Osteoblast (primary cell): ENCODE measurements around the gene BDNF. TPM values are rescaled to one million over a fixed set of nuclear protein-coding genes. Genes with fewer than 3 reads are reported as not detected.

Source experiments
- DNase-seq: peaks from one replicate; pipeline ENCODE4 v3.0.0; 2011; ENCODE audit warnings: low spot score, mixed read lengths; ENCODE audit not compliant: insufficient read length; ENCODE audit errors: missing footprints
- H2AFZ ChIP-seq: 2 replicates; pipeline ENCODE4 v1.6.0; 2011; ENCODE audit warnings: mild to moderate bottlenecking, low read length
- H3K27ac ChIP-seq: 2 replicates; pipeline ENCODE4 v1.5.1; 2011; ENCODE audit warnings: mild to moderate bottlenecking, low read depth, low read length, moderate library complexity
- H3K27me3 ChIP-seq: 2 replicates; pipeline ENCODE4 v1.6.0; 2012; ENCODE audit warnings: mild to moderate bottlenecking, control low read depth, inconsistent platforms, low read length, moderate library complexity; ENCODE audit not compliant: insufficient read depth
- H3K36me3 ChIP-seq: 2 replicates; pipeline ENCODE4 v1.5.1; 2011; ENCODE audit warnings: mild to moderate bottlenecking, low read length, control low read depth, moderate library complexity; ENCODE audit not compliant: insufficient read depth
- H3K4me1 ChIP-seq: 2 replicates; pipeline ENCODE4 v1.5.1; 2011; ENCODE audit warnings: mild to moderate bottlenecking, low read length, control low read depth, moderate library complexity; ENCODE audit not compliant: insufficient read depth
- H3K4me2 ChIP-seq: 2 replicates; pipeline ENCODE4 v1.6.0; 2011; ENCODE audit warnings: mild to moderate bottlenecking, low read length; ENCODE audit not compliant: insufficient read depth
- H3K4me3 ChIP-seq: fragments of 200-600 bp; sonication (generic); 3 replicates; pipeline ENCODE4 v1.5.1; 2012; ENCODE audit warnings: mild to moderate bottlenecking, low read length, inconsistent platforms; ENCODE audit not compliant: insufficient read depth
- H3K79me2 ChIP-seq: 2 replicates; pipeline ENCODE4 v1.6.0; 2012; ENCODE audit warnings: mild to moderate bottlenecking, low read length, control low read depth, inconsistent platforms; ENCODE audit not compliant: insufficient read depth
- H3K9me3 ChIP-seq: 2 replicates; pipeline ENCODE4 v1.5.1; 2011; ENCODE audit warnings: low read depth, low read length, control low read depth
- H4K20me1 ChIP-seq: 2 replicates; pipeline ENCODE4 v1.6.0; 2012; ENCODE audit warnings: mild to moderate bottlenecking, low read length, control low read depth; ENCODE audit not compliant: insufficient read depth
- CTCF ChIP-seq: IDR thresholded peaks from 2 replicates; pipeline ENCODE4 v1.5.1; 2011; ENCODE audit warnings: mild to moderate bottlenecking, low read depth, low read length, moderate library complexity; ENCODE audit errors: extremely low read depth
- total RNA-seq: library from RNA; depleted of rRNA; stranded (reverse); fragments of >200 nt; gene quantifications from 2 replicates; pipeline ENCODE4 v1.2.3, GENCODE V29; 2012

The BDNF gene
- total RNA-seq, 1 donor = 6.9 TPM

GRCh38 chr11:27626938-27627586 lies 73.2 kb downstream of the BDNF start:
- Histone ChIP-seq H3K79me2 (no peaks in the 10 kb centered on the region), H3K4me3 (no peak overlapping the region), H4K20me1 (no peaks in the 10 kb centered on the region), H3K27me3 (no peaks in the 10 kb centered on the region), H3K27ac (no peak overlapping the region), H3K4me1 (no peaks in the 10 kb centered on the region), H3K4me2 (no peak overlapping the region), H2AFZ (no peak overlapping the region), H3K36me3 (no peaks in the 10 kb centered on the region), H3K9me3 (no peaks in the 10 kb centered on the region)
- no peak for DNase-seq
- TF ChIP-seq CTCF = no peak

GRCh38 chr11:27626269-27626937 lies 73.9 kb downstream of the BDNF start:
- Histone ChIP-seq H4K20me1 (no peaks in the 10 kb centered on the region), H3K27ac (no peak overlapping the region), H3K9me3 (no peaks in the 10 kb centered on the region), H3K4me3 (no peak overlapping the region), H3K27me3 (no peaks in the 10 kb centered on the region), H2AFZ (no peak overlapping the region), H3K36me3 (no peaks in the 10 kb centered on the region), H3K4me2 (no peak overlapping the region), H3K79me2 (no peaks in the 10 kb centered on the region), H3K4me1 (no peaks in the 10 kb centered on the region)
- no peak for DNase-seq
- TF ChIP-seq CTCF = no peak

GRCh38 chr11:27625347-27625912 lies 74.8 kb downstream of the BDNF start:
- no peaks in the 10 kb centered on the region for H3K4me1 ChIP-seq
- no peaks in the 10 kb centered on the region for H4K20me1 ChIP-seq
- TF ChIP-seq CTCF = no peak
- H3K9me3 ChIP-seq = no peaks in the 10 kb centered on the region
- H3K27ac ChIP-seq = no peak overlapping the region
- no peaks in the 10 kb centered on the region for H3K36me3 ChIP-seq
- H2AFZ ChIP-seq = no peak overlapping the region
- H3K4me3 ChIP-seq = no peak overlapping the region
- DNase-seq = peak; percentile 36
- H3K79me2 ChIP-seq = no peaks in the 10 kb centered on the region
- H3K4me2 ChIP-seq = no peak overlapping the region
- H3K27me3 ChIP-seq = no peaks in the 10 kb centered on the region

GRCh38 chr11:27623945-27624523 lies 76.2 kb downstream of the BDNF start:
- Histone ChIP-seq H2AFZ (no peak overlapping the region), H3K27me3 (no peaks in the 10 kb centered on the region), H3K4me2 (no peak overlapping the region), H3K4me3 (no peak overlapping the region), H3K27ac (no peak overlapping the region), H3K36me3 (no peaks in the 10 kb centered on the region), H4K20me1 (no peaks in the 10 kb centered on the region), H3K9me3 (no peaks in the 10 kb centered on the region), H3K79me2 (no peaks in the 10 kb centered on the region), H3K4me1 (peaks cover 6% of the 10 kb centered on the region)
- no peak for DNase-seq
- no peak for TF ChIP-seq CTCF
